T-cell (primary cell): ENCODE data around the gene ZBTB32. TPM values are rescaled to one million over a fixed set of nuclear protein-coding genes. Genes with fewer than 3 reads are reported as not detected.
A peak's percentile ranks its signal among the peaks of the same experiment; 100 is the strongest.

Experiments used
- ATAC-seq, 4 experiments: fragments of 200-7000 bp in 3 of 4; fragments of 150-1000 bp in 1 of 4; cut with Tn5 transposase; replicated peaks in 1 of 4; 1 replicate in 3 of 4; 2 replicates in 1 of 4; pipeline ENCODE4 v1.10.0; 2021; ENCODE audit warnings: moderate library complexity in 3 of 4, mild to moderate bottlenecking in 2 of 4, moderate number of reproducible peaks in 1 of 4
- CTCF ChIA-PET, 2 donors: fragments of 300-600 bp; sonication (Branson Sonifier 250); formaldehyde crosslinking; loops; one replicate each; lab custom pipeline; 2022; ENCODE audit warnings: antibody characterized with exemption in 2 of 2; lab: Charles Lee
- POLR2A ChIA-PET, 2 donors: fragments of 300-600 bp; sonication (Branson Sonifier 250); formaldehyde crosslinking; loops; one replicate each; lab custom pipeline; 2022; ENCODE audit warnings: antibody characterized with exemption in 2 of 2; lab: Charles Lee
- DNase-seq, 35 experiments: peaks; one replicate each; pipeline versions ENCODE4 v3.0.0 to v3.0.0-alpha.2; 2013 to 2023
- H3K27ac ChIP-seq: one replicate; pipeline ENCODE4 v1.5.1; 2013; ENCODE audit warnings: low read length
- H3K27me3 ChIP-seq, 2 experiments: replicated peaks in 1 of 2; 1 replicate in 1 of 2; 2 replicates in 1 of 2; pipeline versions ENCODE4 v1.6.1 to v1.7.0; 2013; ENCODE audit warnings: low read length in 1 of 2, mixed read lengths in 1 of 2; ENCODE audit not compliant: control insufficient read depth in 2 of 2, insufficient read depth in 2 of 2; ENCODE audit errors: extremely low read depth in 1 of 2
- H3K36me3 ChIP-seq, 2 donors: 1 replicate in 1 of 2; 2 replicates in 1 of 2; pipeline versions ENCODE4 v1.6.1 to v1.7.0; 2013; ENCODE audit warnings: low read length in 1 of 2; ENCODE audit not compliant: control insufficient read depth in 2 of 2, insufficient read depth in 1 of 2; ENCODE audit errors: extremely low read depth in 1 of 2
- H3K4me1 ChIP-seq, 2 experiments: 1 replicate in 1 of 2; 2 replicates in 1 of 2; pipeline versions ENCODE4 v1.6.1 to v1.7.0; 2013; ENCODE audit warnings: low read length in 2 of 2, mixed read lengths in 1 of 2; ENCODE audit not compliant: insufficient read depth in 2 of 2, control insufficient read depth in 1 of 2; ENCODE audit errors: extremely low read depth in 1 of 2
- H3K4me3 ChIP-seq, 2 donors: 1 replicate in 1 of 2; 2 replicates in 1 of 2; pipeline versions ENCODE4 v1.5.1 to v1.7.0; 2013; ENCODE audit warnings: mild to moderate bottlenecking in 2 of 2, low read length in 1 of 2, moderate library complexity in 1 of 2; ENCODE audit not compliant: control insufficient read depth in 1 of 2; ENCODE audit errors: extremely low read depth in 1 of 2
- H3K9me3 ChIP-seq: 2 replicates; pipeline ENCODE4 v1.7.0; 2013
- H3K27ac Mint-ChIP-seq, 2 donors: one replicate each; pipeline ENCODE4 v1.8.0; 2020 to 2021; ENCODE audit warnings: mild to moderate bottlenecking in 2 of 2, mixed read lengths in 2 of 2
- H3K27me3 Mint-ChIP-seq, 2 donors: one replicate each; pipeline ENCODE4 v1.8.0; 2021 to 2022; ENCODE audit warnings: mixed read lengths in 2 of 2
- H3K36me3 Mint-ChIP-seq: one replicate; pipeline ENCODE4 v1.8.0; 2021; ENCODE audit warnings: mixed read lengths
- H3K4me1 Mint-ChIP-seq, 3 donors: one replicate each; pipeline ENCODE4 v1.8.0; 2020 to 2022; ENCODE audit warnings: mixed read lengths in 3 of 3, mild to moderate bottlenecking in 1 of 3
- H3K4me3 Mint-ChIP-seq, 3 donors: one replicate each; pipeline ENCODE4 v1.8.0; 2020 to 2022; ENCODE audit warnings: mild to moderate bottlenecking in 3 of 3, mixed read lengths in 3 of 3, moderate library complexity in 3 of 3
- H3K9me3 Mint-ChIP-seq, 3 donors: one replicate each; pipeline ENCODE4 v1.8.0; 2020 to 2022; ENCODE audit warnings: mixed read lengths in 3 of 3
- WGBS: methylation state at CpG from one replicate; pipeline ENCODE4 v1.1.5; 2013; ENCODE audit warnings: missing lambda C conversion rate; ENCODE audit not compliant: insufficient coverage; 5-methylcytosine and 5-hydroxymethylcytosine counted together
- total RNA-seq, 35 experiments: library from RNA in 6 of 35; stranded (reverse) in 6 of 35; fragments of 120-200 nt in 1 of 35; gene quantifications; one replicate each; pipeline versions ENCODE4 v1.2.1 to v1.2.4 and lab custom pipeline; 2013 to 2026

The ZBTB32 gene
- total RNA-seq, 5 donors from 2014 or later (not counting 1 experiment from before 2014, with no cell fraction given): 1.2 to 4.1 (median 2.0) TPM

DNA sequence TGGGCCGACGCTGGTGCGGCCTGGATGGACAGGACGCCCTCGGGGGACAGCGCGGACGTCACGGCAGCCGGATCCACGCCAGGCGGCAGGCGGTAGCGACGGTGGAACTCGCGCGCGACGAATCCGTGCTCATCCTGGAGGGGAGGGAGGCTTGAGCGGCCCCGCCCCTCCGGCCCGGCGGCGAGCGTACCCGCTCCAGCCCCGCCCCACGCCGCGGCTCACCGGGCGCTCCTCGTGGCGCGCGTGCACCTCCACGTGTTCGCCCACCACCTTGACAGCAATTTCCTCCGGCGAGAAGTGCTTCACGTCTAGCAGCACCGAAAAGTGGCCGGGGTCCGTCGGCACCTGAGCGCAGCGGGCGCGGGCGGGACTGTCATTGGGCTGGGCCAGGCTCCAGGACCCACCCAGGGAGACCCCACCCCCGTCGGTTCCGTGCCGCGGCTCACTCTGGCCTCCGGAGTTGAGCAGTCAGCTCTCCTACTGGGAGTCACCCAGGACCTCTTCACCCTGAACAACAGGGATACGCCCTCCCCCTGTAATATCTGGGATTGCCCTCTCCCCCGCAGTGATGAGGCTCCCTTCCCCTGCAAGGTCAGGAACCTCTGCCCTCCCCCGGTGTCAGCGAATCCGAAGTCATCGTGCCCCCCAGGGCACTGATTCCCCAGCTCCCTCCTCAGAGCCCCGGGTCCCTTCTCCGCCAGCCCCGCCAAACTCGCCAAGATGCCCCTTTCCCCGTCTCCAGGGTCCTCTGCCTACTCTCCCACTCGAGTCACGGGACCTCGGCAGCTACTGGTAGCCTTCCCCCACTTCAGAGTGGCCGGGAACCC is 51.4 kb downstream of the ZBTB32 start:
- WGBS: 40% methylated on average over 70 of the region's 74 CpGs
- Mint-ChIP-seq H3K4me3 (peak overlapping the region in 2 of 3 donors; percentile 41 to 89), H3K36me3 (peaks cover 14% of the 10 kb centered on the region), H3K9me3 (no peaks in the 10 kb centered on the region), H3K4me1 (peaks cover 32 to 51% (median 34%) of the 10 kb centered on the region in 3 donors), H3K27me3 (peaks cover 7 to 10% of the 10 kb centered on the region in 2 donors), H3K27ac (no peak overlapping the region)
- Histone ChIP-seq H3K4me3 (peak overlapping the region in 1 of 2 donors; percentile 47), H3K4me1 (peaks cover 20 to 43% of the 10 kb centered on the region in 2 experiments), H3K9me3 (no peaks in the 10 kb centered on the region), H3K27me3 (peaks cover 0 to 21% of the 10 kb centered on the region in 2 experiments), H3K36me3 (peaks cover 7 to 36% of the 10 kb centered on the region in 2 donors), H3K27ac (no peak overlapping the region)
- POLR2A ChIA-PET: no interaction called here
- peak in 1 of 4 experiments; percentile 10 for ATAC-seq
- CTCF ChIA-PET: no interaction called here
- peak in 34 of 35 experiments; percentile 27 to 73 (median 50) for DNase-seq

DNA sequence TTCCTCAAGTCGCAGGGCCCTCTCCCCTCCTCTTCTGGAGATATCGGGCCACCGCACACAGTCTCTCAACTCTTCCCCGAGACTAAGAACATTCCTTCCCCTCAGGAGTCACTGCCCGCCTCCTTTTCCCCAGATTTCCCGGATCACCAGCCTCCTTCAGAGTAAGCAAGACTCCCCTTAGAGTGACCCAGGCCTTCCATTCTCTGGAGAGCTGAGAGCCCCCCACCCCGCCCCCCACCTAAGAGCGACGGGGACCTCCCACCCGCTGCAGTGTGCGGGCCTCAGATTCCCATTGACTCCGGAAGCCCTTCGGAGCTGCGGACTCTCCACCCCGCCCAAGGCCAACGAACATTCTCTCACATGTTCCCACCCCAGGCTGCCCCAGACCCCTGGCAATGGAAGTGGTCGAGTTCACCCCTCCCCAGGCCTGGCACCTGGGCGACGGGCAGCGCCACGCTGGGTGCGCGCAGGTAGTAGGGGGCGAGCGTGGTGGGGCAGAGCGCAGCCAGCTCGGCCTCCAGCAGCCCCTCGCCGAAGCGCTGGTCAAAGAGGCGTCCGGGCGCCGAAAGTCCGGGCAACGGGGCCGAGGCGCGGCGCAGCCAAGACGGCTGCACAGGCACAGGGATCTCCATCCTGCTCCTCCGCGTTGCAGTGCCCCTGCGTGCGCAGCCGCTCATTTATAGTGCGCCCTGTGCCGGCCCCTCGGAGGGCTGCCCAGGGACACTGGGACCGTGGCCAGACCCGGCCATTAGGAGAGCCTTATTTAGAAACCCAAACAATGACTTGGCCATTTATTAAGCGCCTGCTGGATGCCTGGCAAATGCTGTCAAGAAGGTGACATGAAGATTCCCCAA is 52.2 kb downstream of the ZBTB32 start, which contains the start of gene HSPB6:
HSPB6 (minus strand) TSS at position 653 of the 854 bp plus-strand sequence; CDS start at position 632, 21 bp downstream.
- H3K4me3 ChIP-seq: peak within 1 kb of the TSS; percentile 83 to 100
- H3K36me3 ChIP-seq: peaks cover 12 to 40% of the 10 kb centered on the region in 2 donors
- ATAC-seq (no peak), DNase-seq (no peak)
- POLR2A ChIA-PET: no interaction called here
- H3K4me1 ChIP-seq: peaks cover 20 to 43% of the 10 kb centered on the region in 2 experiments
- H3K27me3 Mint-ChIP-seq: peaks cover 7 to 10% of the 10 kb centered on the region in 2 donors
- H3K9me3 ChIP-seq: no peaks in the 10 kb centered on the region
- CTCF ChIA-PET: interaction anchor here in 1 of 2 donors (0.7 kb wide), 1 partner anchor 159 kb away, joined by 3 read pairs; no protein-coding TSS in a partner anchor
- peak within 1 kb of the TSS; percentile 89 to 95 (median 93) for H3K4me3 Mint-ChIP-seq
- peak within 1 kb of the TSS; percentile 87 for H3K27ac ChIP-seq
- peaks cover 32 to 51% (median 34%) of the 10 kb centered on the region in 3 donors for H3K4me1 Mint-ChIP-seq
- peaks cover 17% of the 10 kb centered on the region for H3K36me3 Mint-ChIP-seq
- 46% methylated on average over 45 of the region's 52 CpGs for WGBS
- H3K9me3 Mint-ChIP-seq: no peaks in the 10 kb centered on the region
- peak within 1 kb of the TSS; percentile 91 to 95 for H3K27ac Mint-ChIP-seq
- H3K27me3 ChIP-seq: peaks cover 0 to 21% of the 10 kb centered on the region in 2 experiments

DNA sequence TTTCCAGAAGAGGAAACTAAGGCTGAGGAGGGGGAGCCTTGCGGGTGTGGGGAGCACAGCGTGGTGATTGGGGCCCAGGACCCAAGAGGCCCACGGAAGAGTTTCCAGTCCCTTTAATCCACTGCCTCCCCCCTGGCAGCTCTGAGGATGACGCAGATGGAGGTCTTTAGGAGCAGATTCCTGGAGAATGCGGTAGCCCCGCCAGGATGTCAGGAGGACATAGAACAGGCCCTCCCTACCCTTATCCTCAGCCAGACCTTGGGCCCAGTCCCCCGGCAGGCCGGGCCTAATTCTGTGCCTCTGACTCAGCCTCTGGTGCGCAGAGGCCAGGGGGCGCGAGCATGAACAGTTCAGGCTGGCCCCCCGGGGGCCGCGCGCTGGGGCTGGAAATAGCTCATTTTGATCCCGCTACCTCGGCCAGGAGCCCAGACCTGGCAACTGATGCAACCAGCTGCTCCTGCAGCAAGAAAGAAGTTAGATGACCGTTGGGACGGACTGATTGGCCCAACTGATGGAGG is 52.9 kb downstream of the ZBTB32 start:
- Mint-ChIP-seq H3K27me3 (peaks cover 7 to 10% of the 10 kb centered on the region in 2 donors), H3K4me3 (peak overlapping the region; percentile 89 to 95 (median 93)), H3K9me3 (no peaks in the 10 kb centered on the region), H3K4me1 (peaks cover 32 to 51% (median 34%) of the 10 kb centered on the region in 3 donors), H3K27ac (peak overlapping the region in 1 of 2 donors; percentile 95), H3K36me3 (peaks cover 23% of the 10 kb centered on the region)
- no peaks in the 10 kb centered on the region for H3K9me3 ChIP-seq
- peak overlapping the region; percentile 74 to 83 for H3K4me3 ChIP-seq
- peaks cover 20 to 43% of the 10 kb centered on the region in 2 experiments for H3K4me1 ChIP-seq
- whole genome bisulfite sequencing: 23% methylated on average over 12 of the region's 19 CpGs
- POLR2A ChIA-PET: no interaction called here
- H3K27ac ChIP-seq: peak overlapping the region; percentile 87
- peaks cover 0 to 21% of the 10 kb centered on the region in 2 experiments for H3K27me3 ChIP-seq
- CTCF ChIA-PET: interaction anchor here in 1 of 2 donors (0.7 kb wide), 1 partner anchor 159 kb away, joined by 3 read pairs; no protein-coding TSS in a partner anchor
- DNase-seq (no peak), ATAC-seq (no peak)
- peaks cover 15 to 39% of the 10 kb centered on the region in 2 donors for H3K36me3 ChIP-seq

DNA sequence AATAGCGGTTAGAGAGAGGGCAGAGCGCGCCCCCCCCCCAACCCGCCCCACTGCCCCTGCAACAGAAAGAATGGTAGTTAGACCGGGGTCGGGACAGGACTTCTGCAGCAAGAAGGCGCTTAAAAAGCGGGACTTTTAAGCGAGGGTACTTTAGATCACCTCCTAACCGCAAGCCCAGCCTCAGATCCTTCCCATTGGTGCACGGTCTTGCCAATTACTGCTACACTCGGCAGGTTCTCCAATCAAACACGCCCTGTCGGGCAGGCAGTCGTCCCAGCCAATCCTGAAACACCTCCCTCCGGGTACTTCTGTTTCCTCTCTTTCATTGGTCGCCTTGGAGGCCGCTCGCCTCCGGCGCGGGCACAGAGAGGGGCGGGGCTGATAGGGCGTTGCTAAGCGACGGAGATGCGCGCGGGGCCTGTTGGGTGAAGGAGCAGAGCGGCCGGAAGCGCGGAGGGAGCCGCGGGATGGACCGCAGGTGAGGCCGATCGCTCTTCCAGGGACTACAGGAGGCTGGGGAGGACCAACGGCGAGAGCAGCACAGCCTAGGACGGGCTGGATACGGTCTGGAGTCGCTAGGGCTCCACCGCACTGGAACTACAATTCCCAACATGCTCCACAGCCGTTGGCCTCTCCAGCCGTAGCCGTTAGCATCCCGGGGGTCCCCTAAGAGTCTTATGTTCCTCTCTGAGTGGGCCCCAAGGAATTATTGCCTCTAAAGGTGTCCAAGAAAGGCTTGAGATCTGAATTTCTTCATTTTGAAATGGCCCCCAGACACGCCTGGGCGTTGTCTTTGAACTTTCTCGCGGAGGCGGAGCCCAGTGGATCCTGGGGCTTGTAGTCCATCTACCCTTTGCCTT is 53.6 kb downstream of the ZBTB32 start, which contains the start of gene PROSER3:
PROSER3 (plus strand) TSS at position 428 of the 860 bp plus-strand sequence; CDS start at position 468, 40 bp downstream.
- ATAC-seq (peak; percentile 95 to 97 (median 96)), DNase-seq (peak; percentile 95 to 100 (median 98))
- POLR2A ChIA-PET: no interaction called here
- peaks cover 0 to 18% of the 10 kb centered on the region in 2 experiments for H3K27me3 ChIP-seq
- peaks cover 7 to 10% of the 10 kb centered on the region in 2 donors for H3K27me3 Mint-ChIP-seq
- peak within 1 kb of the TSS; percentile 91 to 95 for H3K27ac Mint-ChIP-seq
- peaks cover 32 to 51% (median 34%) of the 10 kb centered on the region in 3 donors for H3K4me1 Mint-ChIP-seq
- peaks cover 15 to 34% of the 10 kb centered on the region in 2 donors for H3K36me3 ChIP-seq
- CTCF ChIA-PET: interaction anchor here in 1 of 2 donors (0.7 kb wide), 1 partner anchor 160 kb away, joined by 3 read pairs; no protein-coding TSS in a partner anchor
- H3K4me3 Mint-ChIP-seq: peak within 1 kb of the TSS; percentile 89 to 95 (median 93)
- peaks cover 23% of the 10 kb centered on the region for H3K36me3 Mint-ChIP-seq
- H3K4me3 ChIP-seq: peak within 1 kb of the TSS; percentile 83 to 100
- H3K27ac ChIP-seq: peak within 1 kb of the TSS; percentile 87
- peaks cover 20 to 43% of the 10 kb centered on the region in 2 experiments for H3K4me1 ChIP-seq
- H3K9me3 ChIP-seq: no peaks in the 10 kb centered on the region
- no peaks in the 10 kb centered on the region for H3K9me3 Mint-ChIP-seq
- WGBS: under 1% methylated on average over 44 of the region's 53 CpGs

DNA sequence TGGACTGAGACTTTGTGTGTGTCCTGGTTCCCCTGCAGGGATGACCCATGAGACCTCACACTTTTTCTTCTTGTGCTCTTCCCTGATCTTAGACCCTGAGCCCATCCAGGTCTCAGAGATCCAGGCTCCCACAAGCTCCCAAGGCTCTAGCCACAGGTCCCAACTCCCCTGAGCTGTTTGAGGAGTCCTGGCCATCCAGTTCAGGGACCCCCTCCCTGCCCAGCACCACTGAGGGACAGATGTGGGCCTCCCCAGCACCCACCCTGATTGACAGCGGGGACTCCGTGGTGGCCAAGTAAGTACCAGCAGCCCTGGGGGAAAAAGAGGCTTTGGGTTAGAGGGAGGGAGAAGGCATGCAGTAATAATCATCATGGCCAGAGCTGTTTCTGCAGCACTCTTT is 55.3 kb downstream of the ZBTB32 start:
- DNase-seq: no peak
- H3K4me3 Mint-ChIP-seq: peak overlapping the region in 2 of 3 donors; percentile 67 to 89
- H3K27ac ChIP-seq: no peak overlapping the region
- peaks cover 0 to 18% of the 10 kb centered on the region in 2 experiments for H3K27me3 ChIP-seq
- H3K4me1 Mint-ChIP-seq: peaks cover 32 to 50% (median 33%) of the 10 kb centered on the region in 3 donors
- no peaks in the 10 kb centered on the region for H3K9me3 ChIP-seq
- CTCF ChIA-PET: no interaction called here
- peaks cover 6 to 9% of the 10 kb centered on the region in 2 donors for H3K27me3 Mint-ChIP-seq
- peaks cover 20 to 42% of the 10 kb centered on the region in 2 experiments for H3K4me1 ChIP-seq
- H3K9me3 Mint-ChIP-seq: no peaks in the 10 kb centered on the region
- POLR2A ChIA-PET: no interaction called here
- peaks cover 14% of the 10 kb centered on the region for H3K36me3 Mint-ChIP-seq
- H3K4me3 ChIP-seq: no peak overlapping the region
- ATAC-seq: no peak
- H3K36me3 ChIP-seq: peaks cover 13 to 28% of the 10 kb centered on the region in 2 donors
- WGBS: 100% methylated on average over 1 of the region's 2 CpGs
- H3K27ac Mint-ChIP-seq: no peak overlapping the region
